A673 (cell line): ENCODE data around the gene FTO. TPM values are rescaled to one million over a fixed set of nuclear protein-coding genes. Genes with fewer than 3 reads are reported as not detected.

Experiments
- BruUV-seq: library from RNA; stranded (reverse); fragments of 400-500 nt; replicated peaks from 2 replicates; lab custom pipeline; 2021; lab: Mats Ljungman, UMichigan
- CTCF ChIA-PET: fragments of 300-600 bp; sonication (Branson Sonifier 250); formaldehyde crosslinking; loops from one replicate; lab custom pipeline; 2022; ENCODE audit warnings: antibody characterized with exemption; lab: Charles Lee
- POLR2A ChIA-PET: fragments of 300-600 bp; sonication (Branson Sonifier 250); formaldehyde crosslinking; loops from one replicate; lab custom pipeline; 2022; ENCODE audit warnings: antibody characterized with exemption; ENCODE audit not compliant: low non-redundant PET; lab: Charles Lee
- DNase-seq: peaks from one replicate; pipeline ENCODE4 v3.0.0-alpha.2; 2015; ENCODE audit warnings: low spot score
- H3K27ac ChIP-seq: fragments of 200-600 bp; sonication (generic); 2 replicates; pipeline ENCODE4 v1.5.1; 2016; ENCODE audit warnings: mixed run types, low read depth, mild to moderate bottlenecking, mixed read lengths, antibody characterized with exemption, low read length; ENCODE audit not compliant: poor library complexity, severe bottlenecking
- H3K27me3 ChIP-seq: fragments of 200-600 bp; sonication (generic); replicated peaks from 2 replicates; pipeline ENCODE4 v1.6.1; 2017; ENCODE audit warnings: mixed run types, low read depth, mild to moderate bottlenecking, mixed read lengths, antibody characterized with exemption, low read length; ENCODE audit not compliant: insufficient read depth, poor library complexity
- H3K36me3 ChIP-seq: fragments of 200-600 bp; sonication (generic); 2 replicates; pipeline ENCODE4 v1.6.1; 2016; ENCODE audit warnings: mixed run types, mild to moderate bottlenecking, mixed read lengths, antibody characterized with exemption, low read length; ENCODE audit not compliant: insufficient read depth, poor library complexity, severe bottlenecking
- H3K4me1 ChIP-seq: fragments of 200-600 bp; sonication (generic); 2 replicates; pipeline ENCODE4 v1.6.1; 2017; ENCODE audit warnings: mixed run types, mild to moderate bottlenecking, mixed read lengths, antibody characterized with exemption, low read length; ENCODE audit not compliant: insufficient read depth, poor library complexity, severe bottlenecking
- H3K4me3 ChIP-seq: fragments of 200-600 bp; sonication (generic); 2 replicates; pipeline ENCODE4 v1.5.1; 2016; ENCODE audit warnings: low read depth, mixed run types, mild to moderate bottlenecking, mixed read lengths, low read length; ENCODE audit not compliant: poor library complexity, severe bottlenecking
- H3K9me3 ChIP-seq: fragments of 200-600 bp; sonication (generic); 2 replicates; pipeline ENCODE4 v1.6.1; 2016; ENCODE audit warnings: mixed run types, low read depth, mild to moderate bottlenecking, mixed read lengths, antibody characterized with exemption, low read length; ENCODE audit not compliant: poor library complexity, severe bottlenecking
- EZH2 ChIP-seq: fragments of 200-600 bp; sonication (generic); IDR thresholded peaks from 2 replicates; pipeline ENCODE4 v1.6.1; 2017; ENCODE audit warnings: borderline replicate concordance, low read depth, mild to moderate bottlenecking, mixed read lengths, antibody characterized with exemption, low read length; ENCODE audit not compliant: poor library complexity, severe bottlenecking
- intact Hi-C: fragments of 100-400 bp; cut with micrococcal nuclease; formaldehyde crosslinking; loops from one replicate; pipeline ENCODE4 v1.10.0; 2022; ENCODE audit not compliant: unreplicated experiment
- total RNA-seq: library from RNA; stranded (reverse); gene quantifications from 2 replicates; pipeline ENCODE4 v1.2.3, GENCODE V29; 2021
- TF ChIP-seq, protein P1 (sequence below): fragments of 300-800, 200-600 bp; sonication (generic); conservative IDR thresholded peaks from 2 replicates; pipeline ENCODE4 v1.5.1; 2017; ENCODE audit warnings: low read depth, mild to moderate bottlenecking, antibody characterized with exemption, low read length, moderate library complexity, mixed read lengths

FTO gene
- total RNA-seq, 1 experiment from 2014 or later, result 73.4 TPM

DNA sequence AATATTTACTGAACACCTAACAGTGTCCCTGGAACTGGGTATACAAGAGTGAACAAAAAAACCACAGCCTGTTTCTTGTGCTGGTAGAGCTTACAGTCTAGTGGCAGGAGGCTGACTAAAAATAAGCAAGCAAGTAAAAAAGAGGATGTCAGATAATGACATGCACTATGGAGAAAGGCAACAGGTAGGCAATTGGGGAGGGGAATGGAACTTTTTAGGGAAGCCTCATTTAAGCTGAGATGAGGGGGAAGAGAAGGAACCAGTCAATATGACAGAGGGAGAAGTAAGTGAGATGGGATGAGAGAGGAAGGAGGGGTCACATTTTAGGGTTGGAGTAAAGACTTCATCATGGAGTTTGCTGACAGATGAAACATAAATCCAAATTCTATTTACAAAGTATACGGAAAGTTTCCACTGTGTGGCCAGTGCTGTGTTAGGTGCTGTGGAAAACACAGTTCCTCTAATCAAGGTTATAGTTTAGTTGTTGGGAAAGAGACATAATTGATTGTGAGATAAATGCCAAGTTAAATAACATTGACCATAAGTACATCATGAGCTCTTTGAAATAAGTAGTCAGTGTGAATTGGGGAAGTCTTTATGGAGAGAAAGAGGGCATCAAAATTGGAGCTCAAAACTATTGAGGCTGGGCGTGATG is 251.4 kb downstream of the FTO start:
- Histone ChIP-seq H3K27ac (no peak overlapping the region), H3K27me3 (no peaks in the 10 kb centered on the region), H3K4me1 (peaks cover 6% of the 10 kb centered on the region), H3K36me3 (no peaks in the 10 kb centered on the region), H3K4me3 (no peak overlapping the region), H3K9me3 (no peaks in the 10 kb centered on the region)
- BruUV-seq, result no TSS peak
- POLR2A ChIA-PET, result interaction anchor here (0.6 kb wide), 1 partner anchor 206 kb away, joined by 4 read pairs; no protein-coding TSS in a partner anchor
- no peak for DNase-seq
- TF ChIP-seq EZH2, result no peak
- TF ChIP-seq, protein P1, sequence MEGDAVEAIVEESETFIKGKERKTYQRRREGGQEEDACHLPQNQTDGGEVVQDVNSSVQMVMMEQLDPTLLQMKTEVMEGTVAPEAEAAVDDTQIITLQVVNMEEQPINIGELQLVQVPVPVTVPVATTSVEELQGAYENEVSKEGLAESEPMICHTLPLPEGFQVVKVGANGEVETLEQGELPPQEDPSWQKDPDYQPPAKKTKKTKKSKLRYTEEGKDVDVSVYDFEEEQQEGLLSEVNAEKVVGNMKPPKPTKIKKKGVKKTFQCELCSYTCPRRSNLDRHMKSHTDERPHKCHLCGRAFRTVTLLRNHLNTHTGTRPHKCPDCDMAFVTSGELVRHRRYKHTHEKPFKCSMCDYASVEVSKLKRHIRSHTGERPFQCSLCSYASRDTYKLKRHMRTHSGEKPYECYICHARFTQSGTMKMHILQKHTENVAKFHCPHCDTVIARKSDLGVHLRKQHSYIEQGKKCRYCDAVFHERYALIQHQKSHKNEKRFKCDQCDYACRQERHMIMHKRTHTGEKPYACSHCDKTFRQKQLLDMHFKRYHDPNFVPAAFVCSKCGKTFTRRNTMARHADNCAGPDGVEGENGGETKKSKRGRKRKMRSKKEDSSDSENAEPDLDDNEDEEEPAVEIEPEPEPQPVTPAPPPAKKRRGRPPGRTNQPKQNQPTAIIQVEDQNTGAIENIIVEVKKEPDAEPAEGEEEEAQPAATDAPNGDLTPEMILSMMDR, result no peak
- intact Hi-C loops, result no loop called here
- CTCF ChIA-PET, result no interaction called here

DNA sequence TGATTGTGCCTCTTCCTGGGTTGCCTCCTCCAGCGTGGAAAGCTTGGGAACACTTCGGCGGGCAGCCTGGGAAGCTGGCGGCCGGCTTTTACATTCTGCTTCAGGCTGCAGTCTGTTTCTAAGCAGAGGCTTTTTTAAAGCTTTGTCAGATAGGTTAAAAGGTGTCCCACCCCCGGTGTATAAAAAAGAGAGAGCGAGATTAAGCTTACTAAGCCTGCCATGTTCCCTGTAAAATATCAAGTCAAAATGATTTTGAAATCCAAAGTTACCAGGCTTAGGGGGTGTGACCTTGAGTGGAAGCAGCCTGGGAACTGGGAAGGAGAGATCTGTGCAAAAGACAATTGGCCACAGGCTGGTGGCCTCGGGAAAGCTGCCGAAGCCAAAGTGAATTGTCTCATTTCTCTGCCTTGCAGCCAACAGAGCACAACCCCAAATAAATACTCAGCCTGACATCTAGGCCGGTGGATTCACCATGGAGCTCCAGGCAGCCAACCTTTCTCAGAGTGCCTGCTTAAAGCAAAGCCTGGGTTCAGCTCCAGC is 254.5 kb downstream of the FTO start:
- CTCF ChIA-PET, result no interaction called here
- intact Hi-C loops, result no loop called here
- no peaks in the 10 kb centered on the region for H3K9me3 ChIP-seq
- no TSS peak for BruUV-seq
- H3K36me3 ChIP-seq, result no peaks in the 10 kb centered on the region
- TF ChIP-seq EZH2, result no peak
- POLR2A ChIA-PET, result no interaction called here
- DNase-seq, result no peak
- no peaks in the 10 kb centered on the region for H3K27me3 ChIP-seq
- no peaks in the 10 kb centered on the region for H3K4me1 ChIP-seq
- no peak overlapping the region for H3K27ac ChIP-seq
- H3K4me3 ChIP-seq, result no peak overlapping the region

DNA sequence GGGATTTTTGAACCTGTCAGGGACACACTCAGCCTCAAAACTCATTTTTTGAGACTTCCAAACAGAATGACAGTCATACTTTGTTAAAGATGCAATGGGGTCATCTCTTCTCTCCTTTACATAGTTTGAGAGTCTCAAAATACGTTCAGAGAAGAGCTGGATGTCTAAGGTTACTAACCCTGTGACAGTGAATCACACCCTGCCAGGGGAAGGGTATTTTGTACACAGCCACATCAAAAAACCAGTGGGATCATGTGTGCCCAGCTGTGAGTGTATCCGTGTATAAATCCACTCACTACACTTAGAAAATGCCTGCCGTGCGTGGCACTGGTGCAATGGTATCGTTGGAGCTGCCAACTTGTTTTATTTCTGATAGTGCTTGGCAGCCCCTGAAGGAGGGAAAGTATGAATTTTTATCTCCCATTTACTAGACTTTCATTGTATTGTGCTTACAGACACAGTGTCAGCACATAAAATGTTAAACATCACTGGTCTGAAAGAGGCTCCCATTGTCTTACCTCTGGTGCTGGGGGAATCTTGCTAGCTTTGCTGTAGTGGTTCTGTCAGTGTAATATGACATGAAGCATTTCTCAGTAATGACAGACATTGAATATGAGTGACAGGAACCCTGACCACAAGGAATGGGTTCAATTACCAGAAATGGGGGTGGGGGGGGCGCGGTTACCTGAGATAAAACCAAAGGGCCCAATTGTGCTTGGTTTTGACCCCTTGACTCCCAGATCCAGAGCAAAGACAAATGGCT is 256.3 kb downstream of the FTO start:
- H3K27ac ChIP-seq, result no peak overlapping the region
- CTCF ChIA-PET, result no interaction called here
- H3K4me1 ChIP-seq, result no peaks in the 10 kb centered on the region
- H3K36me3 ChIP-seq, result no peaks in the 10 kb centered on the region
- no peaks in the 10 kb centered on the region for H3K27me3 ChIP-seq
- BruUV-seq, result no TSS peak
- TF ChIP-seq, protein P1, result no peak
- no peak for TF ChIP-seq EZH2
- DNase-seq, result no peak
- H3K4me3 ChIP-seq, result no peak overlapping the region
- no peaks in the 10 kb centered on the region for H3K9me3 ChIP-seq
- POLR2A ChIA-PET, result no interaction called here
- intact Hi-C loops, result no loop called here
